HEK293T (cell line): ENCODE data around the gene NDUFAF4.

Experiments
- PKNOX1 ChIP-seq: fragments of 450-650 bp; IDR thresholded peaks from 2 replicates; pipeline ENCODE4 v1.6.1; 2016
- SP1 ChIP-seq: fragments of 450-650 bp; IDR thresholded peaks from 2 replicates; pipeline ENCODE4 v1.6.1; 2017
- ZNF384 ChIP-seq: fragments of 450-650 bp; IDR thresholded peaks from 2 replicates; pipeline ENCODE4 v1.6.1; 2016

DNA sequence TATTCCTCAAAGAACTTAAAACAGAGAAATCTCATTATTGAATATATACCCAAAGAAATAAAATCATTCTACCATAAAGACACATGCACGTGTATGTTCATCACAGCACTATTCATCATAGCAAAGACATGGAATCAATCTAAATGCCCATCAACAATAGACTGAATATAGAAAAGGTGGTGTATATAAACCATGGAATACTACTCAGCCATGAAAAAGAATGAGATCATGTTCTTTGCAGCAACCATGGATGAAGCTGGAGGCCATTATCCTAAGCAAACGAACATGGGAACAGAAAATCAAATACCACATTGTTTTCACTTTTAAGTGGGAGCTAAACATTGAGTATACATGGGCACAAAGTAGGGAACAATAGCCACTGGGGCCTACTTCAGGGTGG lies 48.1 kb downstream of the NDUFAF4 start:
- TF ChIP-seq ZNF384 (no peak), PKNOX1 (no peak), SP1 (no peak)
